ENCODE measurements around the gene BCO2. TPM values are rescaled to one million over a fixed set of nuclear protein-coding genes. Genes with fewer than 3 reads are reported as not detected.

BCO2 gene
- total and polyA plus RNA-seq, 12 donors: 26.0 to 139 (median 49.5) TPM

DNA sequence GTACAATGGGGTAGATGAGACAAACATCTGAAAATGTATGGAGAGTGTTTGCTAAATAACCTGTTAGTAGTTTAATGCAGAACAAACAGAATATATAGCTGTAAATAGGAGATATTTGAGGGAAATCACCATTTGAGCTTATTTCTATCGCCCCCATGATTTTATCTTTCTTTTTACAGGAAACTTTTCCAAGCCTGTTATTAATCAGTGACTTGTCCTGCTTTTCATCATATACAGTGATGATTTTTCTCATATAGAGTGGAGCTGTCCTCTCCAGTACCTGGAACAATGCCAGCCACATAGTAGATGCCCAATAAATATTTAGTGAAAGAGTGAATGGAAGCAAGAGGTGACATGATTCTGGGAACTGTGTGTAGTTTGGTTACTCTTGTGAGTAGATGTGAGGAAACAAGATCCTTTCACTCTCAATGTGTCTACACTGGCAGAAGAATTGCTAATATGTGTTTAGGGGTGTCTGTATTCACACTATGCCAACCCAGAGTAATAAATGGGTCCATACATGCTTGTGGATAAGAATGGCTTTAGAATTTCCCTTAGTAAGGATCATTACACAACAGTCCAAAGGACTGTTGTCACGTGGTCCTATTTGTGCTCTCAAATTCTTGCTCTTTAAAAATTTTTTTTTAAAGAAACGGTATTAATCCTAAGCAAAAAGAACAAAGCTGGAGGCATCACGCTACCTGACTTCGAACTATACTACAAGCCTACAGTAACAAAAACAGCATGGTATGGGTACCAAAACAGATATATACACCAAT lies 48.6 kb downstream of the BCO2 start:
- Histone ChIP-seq H3K4me1 (replicated peaks in 1 of 2) (peaks cover 0 to 15% of the 10 kb centered on the region in 2 donors), H3K4me3 (no peak overlapping the region), H3K9me3 (replicated peaks in 1 of 3) (no peaks in the 10 kb centered on the region), H3K27ac (no peak overlapping the region), H3K36me3 (replicated peaks in 1 of 2) (peaks cover 0 to 3% of the 10 kb centered on the region in 2 donors), H3K27me3 (no peaks in the 10 kb centered on the region)
- intact Hi-C loops (cut with DNase I): loop anchor here in 1 of 2 donors (5.0 kb wide), 1 partner anchor 53 kb away; no protein-coding TSS in a partner anchor
- 90 to 94% (median 93%) methylated on average over 5 of the region's 5 CpGs for WGBS, 4 donors
- no peak for TF ChIP-seq CTCF (IDR thresholded peaks at IDR 0.05)
- TF ChIP-seq POLR2A (IDR thresholded peaks at IDR 0.05): no peak
- DNase-seq: no peak

GRCh38 chr11:112225753-112226061 lies 50.4 kb downstream of the BCO2 start:
- peak; percentile 78 to 93 (median 89) for DNase-seq
- 19 to 27% (median 22%) methylated on average over 8 of the region's 8 CpGs for WGBS, 4 donors
- peaks cover 0 to 15% of the 10 kb centered on the region in 2 donors for H3K4me1 ChIP-seq (replicated peaks in 1 of 2)
- intact Hi-C loops (cut with DNase I): no loop called here
- H3K27me3 ChIP-seq: no peaks in the 10 kb centered on the region
- peak overlapping the region in 3 of 4 donors; percentile 19 to 98 (median 58) for H3K4me3 ChIP-seq
- H3K9me3 ChIP-seq (replicated peaks in 1 of 3): no peaks in the 10 kb centered on the region
- H3K36me3 ChIP-seq (replicated peaks in 1 of 2): peaks cover 0 to 20% of the 10 kb centered on the region in 2 donors
- peak overlapping the region; percentile 61 to 98 (median 97) for H3K27ac ChIP-seq
- TF ChIP-seq POLR2A (IDR thresholded peaks at IDR 0.05): no peak
- no peak for TF ChIP-seq CTCF (IDR thresholded peaks at IDR 0.05)

GRCh38 chr11:112226062-112226830 lies 50.9 kb downstream of the BCO2 start, which contains the start of gene PTS:
Gene PTS (plus strand): TSS chr11:112226428. CDS start chr11:112226444, 16 bp downstream.
- H3K4me1 ChIP-seq (replicated peaks in 1 of 2): peaks cover 0 to 15% of the 10 kb centered on the region in 2 donors
- H3K4me3 ChIP-seq: peak within 1 kb of the TSS; percentile 19 to 98 (median 44)
- 0 to 1% (median 1%) methylated on average over 16 to 70 of the region's 70 CpGs for WGBS, 4 donors
- peaks cover 0 to 26% of the 10 kb centered on the region in 2 donors for H3K36me3 ChIP-seq (replicated peaks in 1 of 2)
- DNase-seq: peak; percentile 90 to 92 (median 91)
- peak within 1 kb of the TSS; percentile 61 to 98 (median 97) for H3K27ac ChIP-seq
- no peaks in the 10 kb centered on the region for H3K9me3 ChIP-seq (replicated peaks in 1 of 3)
- intact Hi-C loops (cut with DNase I): no loop called here
- peak; percentile 93 to 94 for TF ChIP-seq POLR2A (IDR thresholded peaks at IDR 0.05)
- no peak for TF ChIP-seq CTCF (IDR thresholded peaks at IDR 0.05)
- no peaks in the 10 kb centered on the region for H3K27me3 ChIP-seq

GRCh38 chr11:112226831-112227401 lies 51.6 kb downstream of the BCO2 start:
- DNase-seq: peak in 1 of 7 donors; percentile 35
- no peaks in the 10 kb centered on the region for H3K27me3 ChIP-seq
- H3K27ac ChIP-seq: peak overlapping the region; percentile 61 to 98 (median 97)
- H3K36me3 ChIP-seq (replicated peaks in 1 of 2): peaks cover 0 to 29% of the 10 kb centered on the region in 2 donors
- intact Hi-C loops (cut with DNase I): no loop called here
- peak overlapping the region; percentile 19 to 98 (median 44) for H3K4me3 ChIP-seq
- H3K9me3 ChIP-seq (replicated peaks in 1 of 3): no peaks in the 10 kb centered on the region
- TF ChIP-seq CTCF (IDR thresholded peaks at IDR 0.05): no peak
- no peak for TF ChIP-seq POLR2A (IDR thresholded peaks at IDR 0.05)
- peaks cover 0 to 15% of the 10 kb centered on the region in 2 donors for H3K4me1 ChIP-seq (replicated peaks in 1 of 2)
- 3 to 5% (median 4%) methylated on average over 16 of the region's 16 CpGs for WGBS, 4 donors

All from adrenal gland (tissue), 12 donors.